Immature natural killer cell (primary cell): Measurements from ENCODE around the gene ANTKMT. TPM values are rescaled to one million over a fixed set of nuclear protein-coding genes. Genes with fewer than 3 reads are reported as not detected.
"Not testable (repeated sequence)": the region's sequence is repeated elsewhere in the genome, so short reads cannot be mapped to it uniquely, and the experiment has no call there.

ENCODE experiments used
- DNase-seq, 3 donors: peaks; one replicate each; pipeline ENCODE4 v3.0.0; 2022; ENCODE audit warnings: mixed read lengths in 1 of 3
- H3K27ac Mint-ChIP-seq, 6 donors: one replicate each; pipeline ENCODE4 v1.8.0; 2020; ENCODE audit warnings: mixed read lengths in 6 of 6, mild to moderate bottlenecking in 5 of 6, inconsistent platforms in 4 of 6, moderate library complexity in 3 of 6
- H3K27me3 Mint-ChIP-seq, 3 donors: one replicate each; pipeline ENCODE4 v1.8.0; 2020 to 2021; ENCODE audit warnings: low read depth in 3 of 3, mild to moderate bottlenecking in 3 of 3, mixed read lengths in 3 of 3, moderate library complexity in 3 of 3, inconsistent platforms in 1 of 3
- H3K36me3 Mint-ChIP-seq, 3 donors: one replicate each; pipeline ENCODE4 v1.8.0; 2020; ENCODE audit warnings: mixed read lengths in 3 of 3, inconsistent platforms in 2 of 3, mild to moderate bottlenecking in 2 of 3
- H3K4me1 Mint-ChIP-seq, 2 donors: one replicate each; pipeline ENCODE4 v1.8.0; 2020; ENCODE audit warnings: inconsistent platforms in 2 of 2, mild to moderate bottlenecking in 2 of 2, mixed read lengths in 2 of 2, moderate library complexity in 1 of 2
- H3K4me3 Mint-ChIP-seq, 5 donors: one replicate each; pipeline ENCODE4 v1.8.0; 2020; ENCODE audit warnings: mild to moderate bottlenecking in 5 of 5, mixed read lengths in 5 of 5, inconsistent platforms in 3 of 5, moderate library complexity in 3 of 5
- H3K9me3 Mint-ChIP-seq, 6 donors: one replicate each; pipeline ENCODE4 v1.8.0; 2020; ENCODE audit warnings: mild to moderate bottlenecking in 6 of 6, mixed read lengths in 6 of 6, inconsistent platforms in 4 of 6, moderate library complexity in 3 of 6
- polyA plus RNA-seq, 3 donors: library from polyadenylated mRNA; unstranded; fragments of 300-500 nt; fragmentation: Illumina TruSeq; gene quantifications; one replicate each; pipeline ENCODE4 v1.2.3, GENCODE V29; 2021

ANTKMT gene
- polyA plus RNA-seq, 3 donors from 2014 or later: 71.7 to 110 (median 94.1) TPM

DNA sequence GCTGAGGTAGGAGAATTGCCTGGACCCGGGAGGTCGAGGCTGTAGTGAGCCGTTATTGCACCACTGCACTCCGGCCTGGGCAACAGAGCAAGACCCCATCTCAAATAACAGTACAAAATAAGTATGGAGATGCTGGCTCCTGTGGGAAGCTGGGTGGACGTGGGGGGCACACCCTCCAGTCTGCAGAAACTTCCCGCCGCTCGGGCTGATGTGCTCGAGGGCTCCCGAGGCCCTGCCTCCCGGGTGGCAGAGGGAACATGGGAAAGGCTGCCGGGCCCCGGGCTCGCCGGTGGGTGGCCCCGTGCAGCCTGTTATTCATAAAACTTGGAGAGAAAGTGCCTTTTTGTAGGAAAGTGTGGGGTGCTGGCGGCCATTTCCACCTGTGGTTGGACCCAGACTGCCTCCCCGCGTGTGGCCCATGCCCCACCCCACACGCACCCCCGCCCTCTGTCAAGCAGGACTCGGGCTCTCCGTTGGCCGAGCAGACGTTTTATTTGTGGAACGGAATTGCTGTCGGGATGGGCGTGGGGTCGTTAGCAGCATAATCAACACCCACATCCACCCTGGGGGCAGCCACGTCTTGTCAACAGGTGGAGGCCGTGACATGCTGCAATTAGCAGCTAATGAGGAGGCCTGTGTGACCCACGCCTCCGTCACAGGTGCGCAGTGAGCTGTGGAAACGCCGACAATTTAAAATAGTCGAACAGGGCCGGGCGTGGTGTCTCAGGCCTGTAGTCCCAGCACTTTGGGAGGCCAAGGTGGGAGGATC is 27.2 kb downstream of the ANTKMT start:
- H3K4me1 Mint-ChIP-seq: no peaks in the 10 kb centered on the region
- H3K27ac Mint-ChIP-seq: no peak overlapping the region
- H3K27me3 Mint-ChIP-seq: peaks cover 0 to 4% (median 2%) of the 10 kb centered on the region in 3 donors
- H3K4me3 Mint-ChIP-seq: no peak overlapping the region
- no peak for DNase-seq
- H3K36me3 Mint-ChIP-seq: no peaks in the 10 kb centered on the region
- H3K9me3 Mint-ChIP-seq: no peaks in the 10 kb centered on the region

DNA sequence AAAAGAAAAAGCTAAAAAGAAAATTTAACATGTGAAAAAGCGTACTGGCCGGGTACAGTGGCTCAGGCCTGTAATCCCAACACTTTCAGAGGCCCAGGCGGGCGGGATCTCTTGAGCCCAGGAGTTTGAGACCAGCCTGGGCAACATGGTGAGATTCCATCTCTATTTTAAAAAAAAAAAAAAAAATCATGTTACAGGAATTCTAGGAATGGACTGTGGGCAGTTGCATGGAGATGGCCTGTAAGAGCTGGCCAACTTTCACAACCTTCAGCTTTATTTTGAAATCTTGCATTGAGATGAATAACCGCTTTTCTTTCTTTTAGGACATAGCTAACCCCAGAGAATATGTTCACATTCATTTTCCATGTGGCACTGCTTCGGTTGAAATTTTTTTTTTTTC is 28.1 kb downstream of the ANTKMT start:
- Mint-ChIP-seq H3K27ac (no peak overlapping the region), H3K36me3 (no peaks in the 10 kb centered on the region), H3K4me1 (no peaks in the 10 kb centered on the region), H3K9me3 (no peaks in the 10 kb centered on the region), H3K4me3 (no peak overlapping the region), H3K27me3 (peaks cover 0 to 5% (median 2%) of the 10 kb centered on the region in 3 donors)
- no peak for DNase-seq

DNA sequence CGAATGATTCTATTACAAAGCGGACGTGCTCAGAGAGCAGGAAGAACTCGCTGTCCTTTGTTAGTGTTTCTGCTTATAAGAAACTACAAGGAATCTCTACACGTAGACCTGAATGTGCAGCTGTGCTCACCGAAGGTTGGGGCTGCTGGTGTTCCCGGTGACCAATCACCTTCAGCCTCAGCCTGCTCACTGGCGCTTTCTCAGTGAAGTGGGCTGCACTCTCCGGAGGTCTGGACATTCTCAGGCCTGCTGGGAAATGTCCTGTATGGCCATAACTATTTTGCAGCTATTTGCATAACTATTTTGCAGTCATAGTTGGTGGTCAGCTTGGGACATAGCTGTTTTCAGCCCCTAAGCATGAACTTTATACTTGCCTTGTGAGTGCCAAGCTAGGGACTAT is 29.5 kb downstream of the ANTKMT start:
- H3K36me3 Mint-ChIP-seq: no peaks in the 10 kb centered on the region
- no peaks in the 10 kb centered on the region for H3K4me1 Mint-ChIP-seq
- H3K27ac Mint-ChIP-seq: no peak overlapping the region
- peaks cover 0 to 5% (median 2%) of the 10 kb centered on the region in 3 donors for H3K27me3 Mint-ChIP-seq
- H3K9me3 Mint-ChIP-seq: no peaks in the 10 kb centered on the region
- no peak for DNase-seq
- H3K4me3 Mint-ChIP-seq: no peak overlapping the region

DNA sequence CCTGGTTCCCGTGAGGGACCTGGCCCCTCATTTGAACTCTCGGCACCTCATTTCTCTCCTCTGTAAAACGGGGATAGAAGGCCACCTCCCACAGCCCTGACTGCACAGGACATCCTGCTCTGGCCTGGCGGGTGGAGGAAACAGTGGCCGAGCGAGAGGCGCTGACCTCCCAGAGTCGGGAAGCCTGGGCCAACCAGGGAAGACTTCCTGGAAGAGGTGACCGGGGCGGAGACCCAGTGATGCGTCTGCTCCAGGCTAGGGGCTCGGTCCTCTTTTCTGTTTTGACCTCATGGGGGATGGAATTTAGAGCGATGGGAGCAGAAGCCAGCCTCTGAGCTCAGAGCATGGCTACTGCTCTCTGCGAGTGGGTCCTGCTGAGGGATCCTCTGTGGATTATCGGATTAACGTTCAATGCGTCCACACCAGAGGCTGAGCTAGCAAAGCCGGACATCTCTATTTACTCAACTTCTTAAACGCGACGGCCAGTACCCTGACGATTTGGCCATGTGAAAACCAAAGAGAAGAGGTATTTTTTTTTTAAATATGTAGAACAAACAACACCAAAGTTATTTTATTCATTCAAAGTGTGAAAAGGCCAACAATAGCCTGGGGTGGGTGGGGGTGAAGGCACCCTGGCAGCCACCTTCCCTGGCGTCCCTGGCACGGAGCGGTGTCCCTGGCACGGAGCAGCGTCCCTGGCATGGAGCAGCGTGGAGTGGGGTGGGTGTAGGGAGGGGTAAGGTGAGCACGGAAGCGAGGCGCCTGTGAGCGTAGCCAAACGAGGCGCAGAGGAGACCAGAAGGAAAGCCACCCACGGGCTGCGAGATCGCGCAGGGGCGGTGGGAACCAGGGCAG is 30.4 kb downstream of the ANTKMT start:
- no peaks in the 10 kb centered on the region for H3K9me3 Mint-ChIP-seq

DNA sequence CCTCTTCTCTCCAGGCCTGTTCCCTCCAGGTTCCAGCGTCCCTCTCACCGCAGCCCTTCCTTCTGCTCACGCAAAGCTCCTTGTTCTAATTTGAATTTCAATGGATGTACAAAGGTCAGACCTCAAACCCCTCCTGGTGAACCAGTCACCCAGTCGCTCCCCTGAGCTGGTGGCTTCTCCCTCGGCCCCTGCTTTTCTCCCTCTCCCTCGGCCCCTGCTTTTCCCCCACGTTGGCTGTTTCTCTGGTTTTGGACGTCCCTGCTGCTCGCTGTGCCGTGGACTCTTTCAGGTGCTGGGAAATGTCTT is 31.0 kb downstream of the ANTKMT start:
- Mint-ChIP-seq H3K27me3 (peaks cover 0 to 5% (median 0%) of the 10 kb centered on the region in 3 donors), H3K27ac (no peak overlapping the region), H3K4me1 (no peaks in the 10 kb centered on the region), H3K36me3 (no peaks in the 10 kb centered on the region), H3K4me3 (no peak overlapping the region), H3K9me3 (no peaks in the 10 kb centered on the region)
- DNase-seq: no peak

More for the DNA sequence above, 30.4 kb downstream of the ANTKMT start:
- Mint-ChIP-seq H3K36me3 (no peaks in the 10 kb centered on the region), H3K27ac (no peak overlapping the region), H3K27me3 (peaks cover 0 to 5% (median 2%) of the 10 kb centered on the region in 3 donors), H3K4me1 (no peaks in the 10 kb centered on the region), H3K4me3 (no peak overlapping the region)
- DNase-seq: no peak

DNA sequence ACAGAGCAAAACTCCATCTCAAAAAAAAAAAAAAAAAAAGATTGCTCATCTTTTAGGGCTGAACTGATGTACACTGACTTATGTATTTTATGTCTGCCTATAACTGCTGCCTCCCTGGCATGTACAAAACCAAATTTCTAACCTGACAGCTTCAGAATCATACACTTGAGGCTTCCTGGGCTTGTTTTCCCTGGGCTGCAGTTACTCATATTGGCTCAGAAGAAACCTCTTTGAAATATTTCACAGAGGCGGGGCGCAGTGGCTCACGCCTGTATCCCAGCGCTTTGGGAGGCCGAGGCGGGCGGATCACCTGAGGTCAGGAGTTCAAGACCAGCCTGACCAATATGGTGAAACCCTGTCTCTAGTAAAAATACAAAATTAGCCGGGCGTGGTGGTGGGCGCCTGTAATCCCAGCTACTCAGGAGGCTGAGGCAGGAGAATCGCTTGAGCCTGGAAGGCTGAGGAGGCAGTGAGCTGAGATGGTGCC is 33.2 kb downstream of the ANTKMT start:
- H3K4me3 Mint-ChIP-seq, H3K36me3 Mint-ChIP-seq, H3K27me3 Mint-ChIP-seq, H3K27ac Mint-ChIP-seq, DNase-seq, H3K4me1 Mint-ChIP-seq, H3K9me3 Mint-ChIP-seq: not testable (repeated sequence)

DNA sequence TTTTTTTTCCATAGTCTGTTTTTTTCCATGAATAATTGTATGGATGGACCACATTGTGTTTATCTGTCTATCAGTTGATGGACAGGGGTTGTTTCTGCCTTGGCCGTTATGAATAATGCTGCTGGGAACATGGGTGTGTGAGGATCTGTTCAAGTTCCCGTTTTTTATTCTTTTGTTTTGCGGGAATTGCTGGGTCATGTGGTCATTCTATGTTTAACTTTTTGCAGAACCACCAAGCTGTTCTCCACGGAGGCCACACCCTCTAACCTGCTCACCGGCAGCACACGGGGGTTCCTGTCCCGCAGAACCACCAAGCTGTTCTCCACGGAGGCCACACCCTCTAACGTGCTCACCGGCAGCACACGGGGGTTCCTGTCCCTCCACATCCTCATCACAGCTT is 33.7 kb downstream of the ANTKMT start:
- H3K27ac Mint-ChIP-seq: no peak overlapping the region
- no peaks in the 10 kb centered on the region for H3K9me3 Mint-ChIP-seq
- H3K4me1 Mint-ChIP-seq: no peaks in the 10 kb centered on the region
- DNase-seq: no peak
- no peaks in the 10 kb centered on the region for H3K36me3 Mint-ChIP-seq
- no peak overlapping the region for H3K4me3 Mint-ChIP-seq
- H3K27me3 Mint-ChIP-seq: peaks cover 0 to 5% (median 0%) of the 10 kb centered on the region in 3 donors

DNA sequence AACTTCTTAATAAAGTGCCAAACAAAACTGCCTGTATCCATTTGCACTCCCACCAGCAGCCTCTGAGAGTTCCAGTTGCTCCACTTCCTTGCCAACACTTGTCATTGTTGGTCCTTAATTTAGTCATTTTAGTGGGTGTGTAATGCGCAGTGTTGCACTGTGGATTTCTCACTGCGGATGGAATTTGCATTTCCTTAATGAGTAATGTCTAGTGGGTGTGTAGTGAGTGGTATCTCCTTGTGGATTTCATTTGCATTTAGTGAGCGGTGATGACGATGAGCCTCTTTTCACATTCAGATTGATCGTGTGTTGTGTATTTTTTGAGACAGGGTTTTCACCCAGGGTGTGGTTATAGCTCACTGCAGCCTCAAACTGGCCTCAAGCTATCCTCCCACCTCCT is 35.5 kb downstream of the ANTKMT start:
- Mint-ChIP-seq H3K4me3 (no peak overlapping the region), H3K9me3 (no peaks in the 10 kb centered on the region), H3K27me3 (peaks cover 0 to 4% (median 0%) of the 10 kb centered on the region in 3 donors), H3K36me3 (no peaks in the 10 kb centered on the region), H3K27ac (no peak overlapping the region), H3K4me1 (no peaks in the 10 kb centered on the region)
- DNase-seq: no peak

DNA sequence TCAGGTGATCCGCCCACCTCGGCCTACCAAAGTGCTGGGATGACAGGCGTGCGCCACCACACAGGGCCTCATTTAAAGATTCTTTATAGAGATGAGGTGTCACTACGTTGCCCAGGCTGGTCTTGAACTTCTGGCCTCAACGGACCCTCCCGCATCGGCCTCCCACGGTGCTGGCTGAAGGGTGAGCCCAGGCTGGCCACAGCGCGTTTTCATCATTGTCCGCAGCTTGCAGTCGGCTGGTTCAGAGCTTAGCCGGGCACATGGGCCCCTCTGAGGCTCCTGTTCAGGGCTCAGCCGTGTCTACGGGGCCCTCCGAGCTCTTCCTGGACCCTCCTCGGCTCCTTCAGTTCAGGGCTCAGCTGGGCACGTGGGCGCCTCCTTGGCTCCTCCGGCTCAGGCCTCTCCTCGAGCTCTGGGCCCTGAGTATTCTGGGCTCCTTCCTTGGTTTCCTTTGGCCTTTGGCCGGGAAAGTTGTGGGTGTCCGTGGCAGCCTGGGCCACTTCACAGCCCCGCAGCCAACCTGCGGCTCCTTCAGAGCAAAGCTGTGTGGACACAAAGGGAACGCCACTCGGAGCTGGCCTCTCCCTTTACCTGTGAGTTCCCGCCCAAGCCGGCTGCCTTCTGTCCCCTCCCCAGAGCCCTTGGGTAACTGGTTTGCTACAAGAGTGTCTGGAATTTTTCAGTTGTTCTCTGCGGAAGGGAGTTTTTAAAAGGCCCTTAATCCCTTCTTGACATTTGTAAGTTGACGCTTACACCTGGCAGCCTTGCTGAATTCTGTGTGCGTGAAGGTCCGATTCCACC is 38.4 kb downstream of the ANTKMT start:
- H3K9me3 Mint-ChIP-seq: no peaks in the 10 kb centered on the region
- no peaks in the 10 kb centered on the region for H3K4me1 Mint-ChIP-seq
- H3K27me3 Mint-ChIP-seq: no peaks in the 10 kb centered on the region
- no peak overlapping the region for H3K4me3 Mint-ChIP-seq
- DNase-seq: no peak
- H3K36me3 Mint-ChIP-seq: no peaks in the 10 kb centered on the region
- no peak overlapping the region for H3K27ac Mint-ChIP-seq

DNA sequence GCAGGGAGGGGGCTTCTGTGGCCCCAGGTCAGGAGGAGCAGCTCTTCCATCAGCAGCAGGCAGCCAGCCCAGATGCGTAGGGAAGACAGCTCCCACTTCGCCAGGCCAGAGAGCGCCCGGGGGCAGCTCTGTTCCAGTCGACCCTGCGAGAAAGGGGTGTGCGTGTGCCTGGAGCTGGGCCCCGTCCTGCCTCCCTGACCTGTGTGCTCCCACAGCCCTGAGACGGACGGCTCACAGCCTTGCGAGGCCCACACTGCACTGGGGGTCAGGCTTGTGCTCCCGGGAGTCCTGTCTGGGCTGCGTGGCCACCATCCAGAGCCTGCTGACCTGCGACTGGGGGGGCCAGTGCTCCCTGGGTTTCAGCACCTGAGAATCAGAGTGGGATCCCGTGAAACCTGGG is 39.1 kb downstream of the ANTKMT start:
- Mint-ChIP-seq H3K9me3 (no peaks in the 10 kb centered on the region), H3K36me3 (no peaks in the 10 kb centered on the region), H3K27ac (no peak overlapping the region), H3K27me3 (no peaks in the 10 kb centered on the region), H3K4me1 (no peaks in the 10 kb centered on the region), H3K4me3 (no peak overlapping the region)
- DNase-seq: no peak

DNA sequence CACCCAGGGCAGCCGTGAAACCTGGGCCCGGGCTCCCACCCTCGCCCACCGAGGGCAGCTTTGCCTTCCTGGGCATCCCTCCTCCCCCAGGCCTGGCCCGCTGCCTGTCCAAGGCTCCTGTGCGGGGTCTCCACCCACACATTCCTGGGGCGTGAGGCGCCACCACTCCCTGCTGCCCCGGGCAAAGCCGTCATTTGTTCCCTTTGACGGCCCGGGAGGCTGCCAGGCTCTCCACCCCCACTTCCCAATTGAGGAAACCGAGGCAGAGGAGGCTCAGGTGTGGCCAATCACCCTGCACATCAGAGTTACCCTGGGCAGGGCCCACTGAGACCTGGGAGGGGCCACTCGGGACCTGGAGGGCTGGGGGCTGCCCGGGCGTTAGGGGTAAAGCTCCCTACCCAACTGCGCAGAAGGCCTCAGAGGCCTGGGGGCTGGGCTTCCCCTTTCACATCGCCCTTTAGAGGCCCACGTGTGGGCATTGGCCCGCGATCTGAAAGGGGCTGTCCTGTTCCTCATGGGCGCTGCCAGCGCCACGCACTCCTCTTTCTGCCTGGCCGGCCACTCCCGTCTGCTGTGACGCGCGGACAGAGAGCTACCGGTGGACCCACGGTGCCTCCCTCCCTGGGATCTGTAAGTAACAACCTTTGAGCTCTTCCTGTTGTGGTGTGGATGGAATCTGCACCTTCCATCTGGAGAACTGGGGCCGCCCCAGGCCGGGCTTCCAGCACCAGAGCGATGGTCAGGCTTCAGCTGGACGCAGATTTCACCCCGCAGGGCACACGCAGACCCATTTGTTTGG is 39.8 kb downstream of the ANTKMT start, which contains the start of gene MSLN:
TSS of gene MSLN (plus strand) at position 190 of the 799 bp plus-strand sequence. CDS start 1,947 bp downstream, outside the sequence.
- Mint-ChIP-seq H3K27me3 (no peaks in the 10 kb centered on the region), H3K9me3 (no peaks in the 10 kb centered on the region), H3K4me3 (no peak within 1 kb of the TSS), H3K36me3 (no peaks in the 10 kb centered on the region), H3K27ac (no peak within 1 kb of the TSS), H3K4me1 (no peaks in the 10 kb centered on the region)
- DNase-seq: no peak

DNA sequence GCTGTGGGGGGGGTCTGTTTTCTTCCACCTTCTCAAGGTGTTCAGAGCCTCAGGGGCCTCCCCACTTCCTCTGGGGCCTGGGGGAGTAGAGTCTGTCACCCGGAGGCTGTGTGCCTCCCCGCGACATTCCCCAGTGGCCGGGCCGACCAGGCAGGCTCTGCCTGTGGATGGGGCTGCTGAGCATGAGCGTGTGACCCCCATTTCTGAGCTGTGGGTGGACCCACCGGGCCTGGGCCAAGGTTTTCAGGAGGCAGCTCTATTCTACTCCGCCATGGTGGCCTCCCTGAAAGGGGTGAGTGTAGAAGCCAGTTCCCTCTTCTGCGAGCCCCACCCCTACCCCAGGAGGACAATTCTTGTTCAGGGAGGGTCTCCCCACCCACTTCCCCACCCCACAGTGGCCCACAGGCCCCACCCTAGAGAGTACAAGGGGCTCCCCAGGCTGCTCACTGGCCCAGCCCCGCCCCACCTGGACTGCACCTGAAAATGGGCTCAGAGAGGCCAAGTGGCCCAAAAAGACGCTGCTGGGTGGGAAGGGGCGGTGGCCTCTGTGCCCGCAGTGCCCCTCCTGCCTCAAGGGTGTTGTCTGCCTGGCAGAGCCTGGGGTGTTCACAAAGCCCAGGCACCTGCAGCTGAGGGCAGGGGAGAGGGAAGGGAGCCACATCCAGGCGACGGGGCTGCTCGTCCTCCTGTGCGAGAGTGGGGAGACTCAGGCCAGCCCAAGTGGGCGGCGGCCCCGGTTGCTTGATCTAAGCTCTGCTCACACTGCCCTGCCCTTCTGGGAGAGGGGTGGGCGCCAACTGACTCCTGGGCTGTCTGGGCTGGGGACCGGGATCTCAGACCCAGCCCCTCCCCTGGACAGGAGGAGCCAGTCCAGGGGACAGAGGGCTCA is 40.9 kb downstream of the ANTKMT start:
- no peaks in the 10 kb centered on the region for H3K9me3 Mint-ChIP-seq
- H3K36me3 Mint-ChIP-seq: no peaks in the 10 kb centered on the region
- no peak for DNase-seq
- no peaks in the 10 kb centered on the region for H3K4me1 Mint-ChIP-seq
- no peak overlapping the region for H3K4me3 Mint-ChIP-seq
- H3K27me3 Mint-ChIP-seq: no peaks in the 10 kb centered on the region
- H3K27ac Mint-ChIP-seq: no peak overlapping the region
